Measurements from ENCODE around the gene ITGA6. TPM values are rescaled to one million over a fixed set of nuclear protein-coding genes. Genes with fewer than 3 reads are reported as not detected.

ITGA6 gene
- total RNA-seq, 1 experiment from 2014 or later = 78.3 TPM

DNA sequence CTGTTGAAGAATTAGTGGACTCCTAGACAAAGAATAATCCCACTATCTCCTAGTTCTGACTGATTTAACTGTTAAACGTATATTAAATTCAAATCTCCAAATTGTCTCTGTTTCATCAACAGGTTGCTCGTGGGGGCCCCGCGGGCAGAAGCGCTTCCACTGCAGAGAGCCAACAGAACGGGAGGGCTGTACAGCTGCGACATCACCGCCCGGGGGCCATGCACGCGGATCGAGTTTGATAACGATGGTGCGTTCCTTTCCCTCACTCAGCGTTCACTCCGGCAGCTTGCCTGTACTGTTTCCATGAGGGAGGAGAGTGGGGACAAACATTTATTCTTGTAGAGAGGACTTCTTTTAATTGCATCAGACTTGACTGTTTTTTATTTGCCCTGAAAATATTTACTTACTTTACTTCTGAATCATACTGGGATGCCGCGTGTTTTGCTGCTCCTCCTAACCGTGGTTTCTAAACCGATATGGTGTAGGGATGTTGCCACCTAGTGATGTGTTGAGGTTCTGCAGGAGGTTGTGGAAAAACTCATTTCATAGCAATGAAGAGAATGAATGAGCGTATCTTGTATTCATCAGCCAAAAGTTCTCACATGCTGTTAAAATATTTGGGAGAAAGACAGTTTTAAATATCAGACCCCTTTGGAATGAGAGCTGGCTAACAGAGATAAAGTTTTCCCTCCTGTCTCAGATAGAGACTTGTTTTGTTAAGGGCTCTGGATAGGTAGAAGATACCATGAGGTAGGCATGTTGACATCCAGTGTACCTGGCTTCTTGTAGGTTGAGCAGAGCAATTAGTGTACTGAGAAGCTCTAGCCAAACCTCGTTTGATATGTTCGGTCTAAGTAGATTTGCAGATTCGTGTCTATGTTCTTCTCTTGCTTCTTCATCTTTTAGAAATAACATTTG is 38.3 kb downstream of the ITGA6 start:
- Histone ChIP-seq H2BK15ac (ENCODE audit: low read depth, low read length) (no peak overlapping the region), H3K79me2 (ENCODE audit: insufficient read depth, low read length) (peaks cover 3% of the 10 kb centered on the region; the same call in 1 of the 2 replicates), H3K27me3 (ENCODE audit: insufficient read depth, low read length) (no peaks in the 10 kb centered on the region), H3K14ac (ENCODE audit: insufficient read depth, low read length) (no peak overlapping the region), H2AFZ (ENCODE audit: low read length) (no peak overlapping the region), H4K5ac (ENCODE audit: insufficient read length, low read depth, low read length) (no peak overlapping the region), H3K56ac (ENCODE audit: insufficient read length, low read depth, low read length) (no peak overlapping the region), H4K8ac (replicated peaks; ENCODE audit: insufficient read length, low read depth, low read length) (no peak overlapping the region), H2BK5ac (ENCODE audit: insufficient read length, low read length) (no peak overlapping the region), H3K9ac (ENCODE audit: extremely low read depth, insufficient read length, low read length) (no peak overlapping the region), H2AK5ac (ENCODE audit: insufficient read length, low read length) (no peak overlapping the region), H3K4me1 (ENCODE audit: insufficient read depth, low read length) (no peaks in the 10 kb centered on the region; the same call in 1 of the 2 replicates), H3K4ac (ENCODE audit: low read depth, low read length) (no peak overlapping the region), H3T11ph (ENCODE audit: low read length) (no peak overlapping the region), H3K18ac (ENCODE audit: insufficient read length, low read depth, low read length) (no peak overlapping the region), H3K27ac (ENCODE audit: insufficient read length, low read depth, low read length) (no peak overlapping the region), H3K79me1 (ENCODE audit: insufficient read depth, low read depth, low read length, poor library complexity, severe bottlenecking) (no peaks in the 10 kb centered on the region), H3K4me2 (ENCODE audit: insufficient read depth, insufficient read length, low read length) (no peak overlapping the region), H2BK20ac (ENCODE audit: low read depth, low read length, poor library complexity, severe bottlenecking) (no peak overlapping the region), H3K23ac (ENCODE audit: insufficient read length, low read depth, low read length) (no peak overlapping the region), H2BK12ac (ENCODE audit: insufficient read length, low read depth, low read length) (no peak overlapping the region), H2BK120ac (ENCODE audit: low read depth, low read length, poor library complexity, severe bottlenecking) (no peak overlapping the region), H4K20me1 (ENCODE audit: control insufficient read depth, insufficient read depth, insufficient read length) (no peaks in the 10 kb centered on the region), H4K91ac (ENCODE audit: insufficient read length, low read depth, low read length) (no peak overlapping the region), H3K9me3 (ENCODE audit: control insufficient read depth, low read depth, low read length) (no peaks in the 10 kb centered on the region), H3K23me2 (ENCODE audit: insufficient read length, low read depth, low read length, poor library complexity, severe bottlenecking) (no peaks in the 10 kb centered on the region)
- Mint-ChIP-seq H3K4me3 (no peak overlapping the region), H3K36me3 (ENCODE audit: insufficient read depth in 1 of 3, low read depth in 3 of 3) (peaks cover 14 to 45% (median 35%) of the 10 kb centered on the region in 3 experiments; a peak in 6 of 7 replicates), H3K4me1 (peaks cover 45 to 50% of the 10 kb centered on the region in 2 experiments), H3K27ac (peak overlapping the region in 2 of 3 experiments; percentile 23 to 46; a peak in 2 of 7 replicates), H3K27me3 (ENCODE audit: low read depth) (no peaks in the 10 kb centered on the region), H3K9me3 (no peaks in the 10 kb centered on the region)
- peak; percentile 52 for DNase-seq
- TF ChIP-seq, protein P1, sequence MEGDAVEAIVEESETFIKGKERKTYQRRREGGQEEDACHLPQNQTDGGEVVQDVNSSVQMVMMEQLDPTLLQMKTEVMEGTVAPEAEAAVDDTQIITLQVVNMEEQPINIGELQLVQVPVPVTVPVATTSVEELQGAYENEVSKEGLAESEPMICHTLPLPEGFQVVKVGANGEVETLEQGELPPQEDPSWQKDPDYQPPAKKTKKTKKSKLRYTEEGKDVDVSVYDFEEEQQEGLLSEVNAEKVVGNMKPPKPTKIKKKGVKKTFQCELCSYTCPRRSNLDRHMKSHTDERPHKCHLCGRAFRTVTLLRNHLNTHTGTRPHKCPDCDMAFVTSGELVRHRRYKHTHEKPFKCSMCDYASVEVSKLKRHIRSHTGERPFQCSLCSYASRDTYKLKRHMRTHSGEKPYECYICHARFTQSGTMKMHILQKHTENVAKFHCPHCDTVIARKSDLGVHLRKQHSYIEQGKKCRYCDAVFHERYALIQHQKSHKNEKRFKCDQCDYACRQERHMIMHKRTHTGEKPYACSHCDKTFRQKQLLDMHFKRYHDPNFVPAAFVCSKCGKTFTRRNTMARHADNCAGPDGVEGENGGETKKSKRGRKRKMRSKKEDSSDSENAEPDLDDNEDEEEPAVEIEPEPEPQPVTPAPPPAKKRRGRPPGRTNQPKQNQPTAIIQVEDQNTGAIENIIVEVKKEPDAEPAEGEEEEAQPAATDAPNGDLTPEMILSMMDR (conservative IDR thresholded peaks at IDR 0.05) = peak; percentile 87
- WGBS (ENCODE audit: extremely low coverage, insufficient read length, low lambda C conversion rate) = no CpG with 5 or more reads among the region's 24 CpGs

Measured in H9 (cell line).